ENCODE measurements around the gene SCN4B.
A peak's percentile ranks its signal among the peaks of the same experiment; 100 is the strongest.

GRCh38 chr11:118095493-118095892 lies 57.1 kb downstream of the SCN4B start:
- TF ChIP-seq CTCF (IDR thresholded peaks at IDR 0.05; ENCODE audit: borderline replicate concordance, extremely low read depth, low read length, poor library complexity, severe bottlenecking) (no peak), EZH2 (IDR thresholded peaks at IDR 0.05; ENCODE audit: borderline replicate concordance, low read depth, low read length, severe bottlenecking) (peak; percentile 25)

Data from DND-41 (cell line).